Fibroblast of lung (primary cell): ENCODE results near the gene CLPTM1L.

Experiments used
- CTCF ChIP-seq, 2 donors: IDR thresholded peaks in 1 of 2; conservative IDR thresholded peaks in 1 of 2; 1 replicate in 1 of 2; 2 replicates in 1 of 2; pipeline ENCODE4 v1.5.1; 2011 to 2012; ENCODE audit warnings: low read length in 2 of 2, control low read depth in 1 of 2, inconsistent platforms in 1 of 2, low read depth in 1 of 2, mild to moderate bottlenecking in 1 of 2
- EZH2 ChIP-seq: IDR thresholded peaks from 2 replicates; pipeline ENCODE4 v1.5.1; 2012; ENCODE audit warnings: low read length, control low read depth, mild to moderate bottlenecking; ENCODE audit errors: missing control alignments

- TF ChIP-seq EZH2 (no peak), CTCF (conservative IDR thresholded peaks at IDR 0.05 in 1 of 2, IDR thresholded peaks at IDR 0.05 in 1 of 2; ENCODE audit: low read depth in 1 of 2, low read length in 2 of 2) (no peak)
Measured at GRCh38 chr5:1363160-1363559, 18.3 kb upstream of the CLPTM1L start.
